Activated CD8-positive, alpha-beta memory T cell treated with anti-CD3 and anti-CD28 coated beads, Interleukin-2, amount 50 U/mL, for 1 hour (primary cell): ENCODE data around the gene EXD3.

Experiments used
- DNase-seq: peaks from one replicate; pipeline ENCODE4 v3.0.0-alpha.2; 2020; ENCODE audit errors: extremely low read depth

The EXD3 gene

GRCh38 chr9:137294681-137295237, 128.2 kb downstream of the EXD3 start:
- no peak for DNase-seq

DNA sequence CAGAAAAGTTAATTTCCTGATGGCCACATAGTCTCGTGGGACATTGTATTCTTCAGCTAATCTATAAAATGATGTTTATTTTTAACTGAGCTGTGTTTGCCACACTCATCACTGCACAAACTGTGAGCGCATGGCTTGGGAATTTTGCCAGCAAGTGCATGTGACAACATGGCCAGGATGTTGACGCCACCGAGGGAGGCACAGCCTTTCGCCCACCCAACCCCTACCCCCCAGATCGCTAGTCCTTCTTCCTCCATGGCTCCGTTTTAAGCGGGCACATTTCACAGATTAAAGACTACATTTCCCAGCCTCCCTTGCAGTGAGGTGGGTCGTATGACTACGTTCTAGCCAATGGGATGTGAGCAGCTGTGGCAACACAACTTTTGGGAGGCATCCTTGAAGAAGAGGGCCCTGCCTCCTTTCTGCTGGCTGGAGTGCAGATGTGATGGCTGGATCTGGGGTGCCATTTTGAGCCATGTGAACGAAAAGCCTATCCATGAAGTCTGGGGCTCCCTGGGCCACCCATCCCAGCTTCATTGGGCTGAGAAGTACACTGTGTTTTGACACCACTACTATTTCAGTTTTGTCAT, 128.8 kb downstream of the EXD3 start:
- DNase-seq = no peak

DNA sequence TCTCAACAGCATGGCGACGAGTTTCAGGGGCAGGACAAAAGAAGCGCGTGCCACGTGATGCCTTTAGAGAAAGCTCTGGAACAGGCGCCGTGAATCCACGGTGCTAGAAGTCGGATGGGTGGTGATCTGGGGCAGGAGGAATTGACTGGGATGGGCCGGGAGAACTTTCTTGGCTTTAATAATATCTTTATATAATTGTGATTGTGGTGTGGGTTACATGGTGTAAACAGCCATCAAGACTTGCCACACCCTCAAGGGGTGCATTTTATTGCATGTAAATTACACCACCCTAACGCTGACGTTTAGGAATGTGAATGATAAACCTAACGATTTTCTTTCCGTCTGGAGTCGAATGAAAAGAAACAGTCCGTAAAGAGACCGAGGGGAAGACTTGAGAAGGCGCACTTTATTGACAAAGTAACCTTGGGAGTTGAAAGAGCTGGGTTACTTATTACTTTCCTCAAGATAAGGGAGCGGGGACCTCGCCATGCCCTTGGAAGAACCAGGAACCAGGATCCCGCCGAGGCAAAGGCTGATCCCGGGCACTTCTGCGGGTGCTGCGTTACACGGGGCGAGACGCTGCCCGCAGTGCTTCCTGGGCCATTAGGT, 129.4 kb downstream of the EXD3 start:
- no peak for DNase-seq

DNA sequence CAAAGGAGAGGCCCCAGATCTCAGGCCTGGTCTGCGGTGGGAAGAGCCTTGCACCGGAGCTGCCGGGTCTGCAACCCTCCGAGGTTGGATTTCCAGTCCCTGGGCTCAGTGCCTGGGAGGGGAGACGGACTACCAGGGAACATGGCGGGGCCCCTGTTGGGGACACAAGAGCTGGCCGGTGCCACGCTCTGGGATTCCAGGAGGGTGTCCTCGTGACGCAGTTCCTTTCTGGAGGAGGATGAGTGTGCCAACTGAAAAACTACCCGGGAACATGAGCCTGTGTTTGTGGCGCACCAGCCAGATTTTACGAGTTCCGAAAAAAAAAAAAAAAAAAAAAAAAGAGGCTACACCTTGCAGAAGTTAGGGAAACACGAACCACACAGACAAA, 129.9 kb downstream of the EXD3 start:
- DNase-seq = no peak

DNA sequence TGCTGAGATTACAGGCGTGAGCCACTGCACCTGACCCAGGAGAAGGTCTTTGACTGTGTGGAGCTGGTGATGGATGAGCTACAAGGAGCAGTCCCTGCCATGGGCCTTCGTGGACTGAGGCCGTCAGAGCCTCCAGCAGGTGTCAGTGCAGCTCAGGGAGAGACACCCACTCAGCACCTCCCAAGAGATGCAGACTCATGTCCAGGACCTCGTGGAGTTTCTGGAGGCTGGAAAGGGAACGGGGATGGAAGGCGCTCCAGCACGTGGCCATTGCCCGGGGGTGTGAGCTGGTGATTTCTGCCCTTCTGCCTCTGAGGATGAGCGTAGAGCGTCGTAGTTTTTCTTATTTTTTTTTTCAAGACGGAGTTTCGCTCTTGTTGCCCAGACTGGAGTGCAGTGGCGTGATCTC, 136.0 kb downstream of the EXD3 start:
- DNase-seq = no peak

DNA sequence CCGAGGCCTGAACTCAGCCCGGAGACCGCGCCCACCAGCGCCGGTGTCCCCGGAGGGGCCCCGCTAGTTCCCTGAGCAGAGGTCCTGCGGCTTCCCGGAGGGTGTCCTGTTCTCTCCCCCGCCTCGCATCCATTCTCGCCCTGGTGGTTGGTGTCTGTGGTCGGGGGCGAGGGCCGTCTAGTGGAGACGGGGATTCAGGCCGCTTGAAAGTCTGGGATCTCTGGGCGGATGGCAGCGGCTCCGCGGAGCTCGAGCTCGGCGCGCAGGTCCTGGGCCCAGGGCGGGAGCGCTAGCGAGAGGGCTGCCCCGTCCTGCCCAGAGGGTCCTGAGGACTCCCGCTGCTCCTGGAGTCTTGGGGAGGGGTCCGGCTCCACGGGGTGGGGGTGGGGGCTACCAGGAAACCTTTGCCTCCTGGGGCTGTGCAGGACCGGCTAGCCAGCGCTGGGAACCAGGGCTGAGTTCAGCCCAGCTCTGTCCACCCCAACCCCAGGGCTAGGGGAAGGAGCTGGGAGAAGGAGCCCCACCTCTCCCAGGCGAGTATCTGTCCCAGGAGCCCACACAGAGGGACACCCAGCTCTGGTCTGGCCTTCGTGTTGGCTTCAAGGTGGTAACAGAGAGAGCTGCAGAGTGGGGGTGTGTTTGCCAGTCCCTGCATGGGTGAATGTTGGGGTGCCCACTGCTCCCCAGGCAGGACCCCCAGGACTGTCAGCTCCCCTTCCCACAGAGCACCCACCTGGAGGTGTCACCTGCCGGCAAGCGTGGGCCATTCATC, 141.4 kb downstream of the EXD3 start:
- no peak for DNase-seq

- no peak for DNase-seq
These were observed 142.3 kb downstream of the EXD3 start for GRCh38 chr9:137280474-137281344.

DNA sequence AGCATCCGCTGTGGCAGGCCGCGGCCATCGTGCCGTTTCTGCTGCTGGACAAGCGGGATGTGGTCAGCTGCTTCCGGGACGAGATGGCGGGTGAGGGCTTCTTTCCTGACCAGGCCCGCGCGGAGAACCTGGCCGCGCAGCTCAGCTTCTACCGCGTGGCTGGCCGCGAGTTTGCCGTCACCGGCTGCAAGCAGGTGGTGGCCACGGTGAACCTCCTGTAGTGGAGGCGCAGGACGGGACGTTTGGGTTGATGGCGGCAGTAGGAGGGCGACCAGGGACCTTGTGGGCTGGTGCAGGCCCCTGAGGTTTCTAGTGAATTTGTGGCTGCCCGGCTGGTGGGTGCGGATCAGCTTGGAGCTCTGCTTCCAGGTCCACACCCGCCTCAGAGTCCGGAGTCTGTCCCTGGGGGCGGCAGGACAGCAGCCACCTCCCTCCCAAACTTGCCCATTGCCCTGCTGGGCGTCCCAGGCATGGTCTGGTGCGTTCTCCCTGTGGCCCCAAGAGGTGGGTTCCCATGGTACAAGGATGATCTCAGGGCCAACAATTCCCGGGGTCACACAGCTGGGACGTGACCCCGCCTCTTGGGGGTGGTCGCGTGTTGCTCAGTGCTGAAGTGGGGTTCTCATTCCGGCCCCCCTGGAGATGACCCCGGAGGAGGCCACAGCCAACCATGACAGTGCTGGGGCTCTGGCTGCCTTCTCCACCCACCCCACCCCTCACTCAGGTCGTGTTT, 143.1 kb downstream of the EXD3 start:
- DNase-seq = no peak

GRCh38 chr9:137278721-137279711, 143.9 kb downstream of the EXD3 start:
- DNase-seq = no peak

DNA sequence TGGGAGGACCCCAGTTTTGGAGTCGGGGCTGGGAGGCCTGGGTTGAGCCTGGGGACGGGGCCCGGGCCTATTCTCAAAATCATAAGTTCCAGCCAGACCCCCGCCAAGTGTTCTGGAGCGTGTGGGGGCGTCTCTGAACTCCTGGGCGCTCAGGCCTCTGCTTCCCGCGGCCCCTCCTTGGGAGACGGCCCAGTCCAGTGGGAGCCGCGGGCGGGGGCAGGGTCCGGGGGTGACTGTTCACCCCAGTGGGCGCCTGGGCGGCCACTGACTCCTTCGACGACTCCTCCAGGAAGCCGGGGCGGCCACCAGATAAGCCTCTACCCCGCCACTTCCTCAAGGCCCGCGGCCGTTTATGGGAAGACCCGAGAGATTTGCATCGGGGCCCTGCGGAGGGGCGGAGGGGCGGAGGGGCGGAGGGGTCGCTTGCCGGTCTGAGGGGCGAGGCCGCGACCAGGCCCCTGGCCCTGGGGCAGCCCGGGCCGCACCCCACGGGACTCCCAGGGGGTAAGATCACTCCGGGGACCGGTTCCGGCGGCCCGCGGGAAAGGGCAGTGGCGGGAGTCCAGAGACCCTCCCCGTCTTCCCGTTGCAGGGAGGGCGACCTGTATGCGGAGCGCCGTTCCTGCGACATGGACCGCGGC, 144.8 kb downstream of the EXD3 start:
- DNase-seq = no peak

DNA sequence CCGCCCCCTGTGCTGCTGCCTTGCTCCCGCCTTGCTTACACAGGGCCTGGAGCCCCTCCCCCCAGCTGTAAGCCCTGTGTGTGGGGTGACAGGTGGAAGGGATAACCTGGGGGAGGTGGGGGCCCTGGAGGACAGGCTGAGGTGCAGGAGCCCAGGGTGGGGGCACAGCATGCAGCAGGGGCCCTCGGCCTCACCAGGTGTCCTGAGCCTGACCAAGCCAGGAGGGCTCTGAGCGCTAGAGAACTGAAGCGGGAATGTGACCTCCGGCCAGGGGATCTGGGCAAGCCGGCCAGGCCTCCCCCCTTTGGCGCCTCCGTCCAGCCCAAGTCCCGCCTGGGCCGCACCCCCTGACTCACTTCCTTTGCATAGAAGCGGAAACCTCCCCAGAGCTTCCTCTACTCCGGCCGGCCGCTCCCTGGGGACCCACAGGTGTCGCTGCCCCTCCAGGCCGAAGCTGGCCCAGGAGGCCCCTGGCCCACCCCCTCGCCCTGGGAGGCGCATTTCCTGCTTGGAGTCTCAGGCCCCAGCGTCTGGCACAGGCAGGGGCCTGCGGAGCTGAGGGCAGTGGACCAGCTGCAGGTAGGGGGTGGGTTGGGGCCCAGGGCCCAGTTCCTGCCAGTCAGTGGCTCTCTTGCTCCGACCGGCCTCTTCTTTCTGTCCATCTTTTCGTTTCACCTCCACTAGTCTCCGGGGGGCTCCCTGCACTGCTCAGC, 145.5 kb downstream of the EXD3 start, which contains the start of gene TOR4A:
TOR4A (plus strand) TSS at position 398 of the 713 bp plus-strand sequence. CDS start 964 bp downstream, outside the sequence.
- DNase-seq = no peak

- DNase-seq = no peak
These were observed 146.3 kb downstream of the EXD3 start for GRCh38 chr9:137276473-137277328.

GRCh38 chr9:137275588-137276472, 147.1 kb downstream of the EXD3 start:
- no peak for DNase-seq

DNA sequence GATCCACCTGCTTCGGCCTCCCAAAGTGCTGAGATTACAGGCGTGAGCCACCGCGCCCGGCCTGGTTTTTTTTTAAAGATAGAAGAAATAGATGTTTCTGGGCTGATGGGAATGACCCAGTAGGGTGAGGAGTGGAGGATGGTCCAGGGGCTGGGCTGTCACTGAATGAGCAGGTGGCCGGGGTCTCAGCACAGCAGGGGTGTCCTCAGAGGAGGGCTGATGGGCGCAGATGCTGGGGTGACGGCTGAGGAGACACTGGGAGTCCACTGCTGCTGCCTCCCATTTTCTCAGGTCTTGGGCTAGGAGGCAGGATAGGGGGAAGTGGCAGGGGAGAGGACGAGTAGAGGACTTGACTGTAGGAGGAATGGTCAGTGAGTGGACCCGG, 147.8 kb downstream of the EXD3 start:
- DNase-seq = no peak

DNA sequence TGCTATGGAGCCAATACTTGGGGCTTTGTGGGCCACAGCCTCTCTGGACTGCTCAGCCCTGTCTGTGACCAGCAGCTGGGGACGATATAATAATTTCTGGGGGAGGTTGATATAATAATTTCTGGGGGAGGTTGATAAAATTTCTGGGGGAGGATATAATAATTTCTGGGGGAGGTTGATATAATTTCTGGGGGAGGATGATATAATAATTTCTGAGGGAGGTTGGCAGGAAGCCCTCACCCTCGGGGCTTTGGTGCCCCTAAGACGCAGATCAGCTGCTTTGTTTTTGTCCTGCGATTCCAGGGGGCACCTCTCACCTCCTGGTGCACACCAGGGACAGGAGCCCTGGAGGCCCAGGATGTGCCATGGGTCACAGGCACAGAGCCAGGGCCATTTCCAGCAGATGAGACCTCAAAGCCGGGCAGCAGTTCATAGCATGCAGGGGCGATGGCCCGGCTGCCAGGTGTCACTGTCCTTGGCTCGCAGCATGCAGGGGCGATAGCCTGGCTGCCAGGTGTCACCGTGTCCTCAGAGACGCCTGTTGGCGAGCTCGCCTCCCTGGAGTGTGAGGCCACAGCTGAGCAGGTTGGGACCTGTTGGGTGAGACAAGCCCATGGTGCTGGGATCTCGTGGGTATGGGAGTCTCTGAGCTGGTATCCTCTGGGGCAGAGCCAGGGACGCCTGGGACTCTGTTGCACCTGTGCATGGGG, 149.2 kb downstream of the EXD3 start:
- DNase-seq = no peak

DNA sequence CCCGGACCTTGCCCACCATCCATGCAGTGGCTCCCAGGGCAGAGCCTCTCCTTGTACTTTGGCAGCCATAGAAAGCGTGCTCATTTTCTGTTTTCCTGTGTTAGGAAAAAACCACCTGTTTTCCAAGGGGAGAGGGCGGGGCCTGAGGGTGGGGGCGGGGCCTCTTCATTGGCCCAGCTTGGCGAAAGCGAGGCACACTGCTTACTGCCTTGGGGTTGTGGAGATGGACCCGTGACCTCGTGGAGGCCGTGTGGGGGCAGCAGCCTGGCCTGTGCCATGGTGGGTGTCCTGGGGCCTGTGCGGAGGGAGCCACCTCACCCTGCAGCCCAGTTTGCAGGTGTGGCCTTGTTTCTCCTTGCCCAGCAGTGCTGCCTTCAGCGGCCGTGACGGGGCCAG, 149.9 kb downstream of the EXD3 start:
- DNase-seq = no peak
